Measurements from ENCODE around the gene SYT1.

DNA sequence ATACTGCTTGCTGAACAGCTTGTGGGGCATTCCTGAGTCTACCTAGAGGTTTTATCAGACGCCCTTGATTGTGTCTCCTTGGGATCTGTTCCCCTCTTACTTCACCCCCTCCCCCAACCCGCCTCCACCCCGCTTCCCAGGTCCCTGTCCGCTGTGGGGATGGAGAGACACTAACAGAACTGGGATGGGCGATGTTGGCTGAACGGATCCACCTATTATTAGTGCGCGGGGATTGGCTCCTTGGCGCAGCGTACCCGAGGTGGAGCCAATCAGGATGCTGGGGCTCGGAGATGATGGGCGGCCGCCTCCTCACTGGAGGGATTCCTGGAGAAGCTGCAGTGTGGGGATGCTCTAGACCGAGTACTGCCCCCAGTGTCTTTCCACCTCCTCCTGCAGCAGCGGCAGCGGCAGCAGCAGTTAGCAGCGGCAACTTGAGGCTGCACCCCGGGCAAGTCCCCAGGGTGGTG lies at the start of gene SYT1:
- TF ChIP-seq REST (IDR thresholded peaks at IDR 0.05; ENCODE audit: insufficient read depth in 1 of 2, low read depth in 2 of 2, low read length in 2 of 2) (no peak), TAF1 (IDR thresholded peaks at IDR 0.05; ENCODE audit: borderline replicate concordance, insufficient read depth, low read length) (no peak), POLR2AphosphoS5 (IDR thresholded peaks at IDR 0.05; ENCODE audit: low read depth, low read length) (no peak)
